GM21619 (cell line): ENCODE measurements around the gene TMEM245.
A peak's percentile ranks its signal among the peaks of the same experiment; 100 is the strongest.
"Not testable (repeated sequence)": the region's sequence is repeated elsewhere in the genome, so short reads cannot be mapped to it uniquely, and the experiment has no call there.

Experiments used
- ATAC-seq: cut with Tn5 transposase; IDR thresholded peaks from one replicate; pipeline ENCODE4 v1.9.1; 2021; ENCODE audit not compliant: unreplicated experiment

TMEM245 gene

DNA sequence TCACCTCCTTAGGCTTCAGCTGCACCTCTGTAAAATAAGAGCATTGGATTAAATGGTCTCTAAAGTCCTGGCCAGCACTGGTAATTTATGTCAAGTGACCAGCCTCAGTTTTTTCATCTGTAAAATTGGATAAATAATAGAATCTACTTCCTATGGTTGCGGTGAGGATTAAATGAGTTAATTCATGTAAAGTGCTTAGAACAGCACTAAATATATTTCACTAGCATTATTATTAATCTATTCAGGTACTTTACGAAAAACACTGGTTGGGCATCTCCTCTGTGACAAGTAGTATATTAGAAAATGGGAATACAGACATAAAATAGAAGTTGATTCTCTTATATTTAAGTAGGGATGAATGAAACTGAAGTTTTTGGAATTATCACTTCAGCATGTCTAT is 13.8 kb upstream of the TMEM245 start:
- no peak for ATAC-seq

DNA sequence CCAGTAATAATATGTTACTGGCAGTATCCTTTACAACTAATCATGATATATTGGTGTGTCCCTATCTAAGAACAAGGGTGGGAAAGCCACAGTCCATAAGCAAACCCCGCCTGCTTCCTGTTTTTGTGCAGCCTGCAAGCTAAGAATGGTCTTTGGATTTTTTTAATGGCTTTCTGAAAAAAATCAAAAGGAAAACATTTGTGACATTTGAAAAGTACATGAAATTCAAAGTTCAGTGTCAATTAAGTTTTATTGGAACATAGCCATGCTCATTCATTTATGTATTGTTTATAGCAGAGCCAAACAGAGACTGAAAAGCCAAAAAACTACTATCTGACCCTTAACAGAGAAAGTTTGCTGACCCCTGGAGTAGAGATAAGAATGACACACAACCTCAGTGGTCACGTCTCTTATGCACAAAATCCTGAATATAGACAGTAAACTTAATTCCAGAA is 12.8 kb upstream of the TMEM245 start:
- no peak for ATAC-seq

DNA sequence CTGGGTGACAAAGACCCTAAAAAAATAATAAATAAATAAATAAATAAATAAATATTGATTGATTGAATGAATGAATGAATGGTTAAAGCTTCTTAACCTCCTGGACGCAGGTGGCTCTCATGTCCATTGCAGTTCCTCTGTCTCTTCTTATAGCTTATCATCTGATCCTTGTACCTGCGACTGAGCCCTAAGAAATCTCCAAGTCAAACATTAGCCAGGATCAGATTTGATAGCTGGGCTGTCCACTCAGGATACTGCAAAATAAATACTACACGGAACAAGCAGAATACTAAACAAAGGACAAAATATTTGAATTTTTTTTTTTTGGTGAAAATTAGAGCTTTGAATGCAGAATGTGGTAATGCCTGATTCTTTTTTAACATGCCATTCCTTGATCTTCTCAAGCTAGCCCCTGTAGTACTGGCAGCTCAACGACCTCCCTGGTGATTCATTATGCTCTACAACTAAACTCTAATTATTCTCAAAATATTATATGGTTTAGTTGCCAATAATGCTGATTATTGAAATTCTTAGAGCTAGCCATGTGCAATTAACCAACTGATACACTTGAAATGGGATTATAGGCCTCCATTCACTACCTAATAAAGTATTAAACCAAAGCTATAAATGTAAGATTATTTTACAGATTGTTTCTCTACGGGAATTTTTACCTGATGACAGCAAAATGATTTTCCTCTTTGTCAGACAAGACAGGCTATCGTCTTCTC is 9.9 kb upstream of the TMEM245 start:
- no peak for ATAC-seq

DNA sequence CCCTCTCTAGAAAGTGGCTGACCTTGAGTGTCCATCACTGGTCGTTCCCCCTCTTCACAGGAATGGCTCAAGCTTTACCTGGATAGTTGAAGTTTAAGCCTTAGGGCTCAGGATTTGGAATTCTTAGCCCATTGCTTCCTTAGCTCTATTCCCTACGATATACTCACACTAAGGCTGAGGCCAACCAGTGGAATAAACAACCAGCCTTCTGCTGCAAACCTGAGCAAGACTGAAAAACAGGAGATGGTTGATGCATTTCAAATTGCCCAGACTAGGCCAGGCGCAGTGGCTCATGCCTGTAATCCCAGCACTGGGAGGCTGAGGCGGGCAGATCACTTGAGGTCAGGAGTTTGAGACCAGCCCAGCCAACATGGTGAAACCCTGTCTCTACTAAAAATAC is 6.9 kb upstream of the TMEM245 start:
- ATAC-seq: not testable (repeated sequence)

DNA sequence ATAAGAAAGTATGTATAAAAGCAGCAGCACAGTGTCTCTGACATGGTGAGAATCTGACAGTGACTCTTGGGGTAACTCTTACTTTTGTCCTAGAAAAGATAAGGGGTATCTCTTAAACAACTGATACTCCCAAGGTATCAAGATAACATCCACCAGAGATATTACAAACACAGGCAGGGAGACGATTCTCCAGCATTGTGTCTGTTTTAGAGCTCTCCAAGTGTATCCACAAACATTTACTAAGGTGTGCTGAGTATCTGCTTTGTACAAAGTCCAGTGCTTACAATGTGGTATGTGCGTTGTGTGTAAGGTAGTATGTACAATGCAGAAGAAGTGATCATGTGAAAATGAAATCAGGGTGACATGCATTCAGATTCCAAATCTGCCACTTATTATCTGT is 4.4 kb upstream of the TMEM245 start:
- ATAC-seq: no peak

DNA sequence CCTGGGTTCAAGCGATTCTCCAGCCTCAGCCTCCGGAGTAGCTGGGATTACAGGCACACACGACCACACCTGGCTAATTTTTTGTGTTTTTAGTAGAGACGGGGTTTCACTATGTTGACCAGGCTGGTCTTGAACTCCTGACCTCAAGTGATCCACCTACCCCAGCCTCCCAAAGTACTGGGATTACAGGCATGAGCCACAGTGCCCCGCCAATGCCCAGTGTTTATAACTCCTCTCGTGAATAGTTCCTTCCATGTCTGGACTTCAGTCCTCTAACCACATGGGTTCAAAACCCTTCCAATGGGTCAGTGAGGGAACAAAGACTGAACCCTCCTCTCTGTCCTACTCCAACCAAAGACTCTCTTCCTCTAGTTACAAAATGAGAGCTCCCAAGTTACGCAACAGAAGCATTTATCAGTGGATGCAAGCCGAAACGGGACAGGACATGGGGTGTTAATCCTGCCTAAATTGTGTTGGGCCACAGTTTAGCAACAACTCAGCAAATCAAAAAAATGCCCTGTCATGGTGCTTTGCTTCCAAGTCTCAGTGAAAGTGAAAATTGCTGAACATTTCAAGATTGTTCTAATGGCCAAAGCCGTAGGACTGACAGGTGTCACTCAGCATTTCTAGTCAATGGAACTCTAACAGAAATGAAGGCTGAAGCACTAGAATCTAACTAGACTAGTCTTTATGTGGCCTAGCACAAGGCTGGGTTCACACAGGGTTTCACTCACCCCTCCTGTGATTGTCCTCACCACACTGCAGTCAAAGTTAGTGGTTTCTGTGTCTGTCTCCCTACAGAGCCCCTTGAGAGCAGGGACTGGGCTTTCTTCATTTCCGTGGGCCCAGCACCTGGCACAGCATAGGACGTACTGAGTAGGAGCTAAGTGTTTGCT is 3.2 kb upstream of the TMEM245 start:
- ATAC-seq: peak; percentile 29

DNA sequence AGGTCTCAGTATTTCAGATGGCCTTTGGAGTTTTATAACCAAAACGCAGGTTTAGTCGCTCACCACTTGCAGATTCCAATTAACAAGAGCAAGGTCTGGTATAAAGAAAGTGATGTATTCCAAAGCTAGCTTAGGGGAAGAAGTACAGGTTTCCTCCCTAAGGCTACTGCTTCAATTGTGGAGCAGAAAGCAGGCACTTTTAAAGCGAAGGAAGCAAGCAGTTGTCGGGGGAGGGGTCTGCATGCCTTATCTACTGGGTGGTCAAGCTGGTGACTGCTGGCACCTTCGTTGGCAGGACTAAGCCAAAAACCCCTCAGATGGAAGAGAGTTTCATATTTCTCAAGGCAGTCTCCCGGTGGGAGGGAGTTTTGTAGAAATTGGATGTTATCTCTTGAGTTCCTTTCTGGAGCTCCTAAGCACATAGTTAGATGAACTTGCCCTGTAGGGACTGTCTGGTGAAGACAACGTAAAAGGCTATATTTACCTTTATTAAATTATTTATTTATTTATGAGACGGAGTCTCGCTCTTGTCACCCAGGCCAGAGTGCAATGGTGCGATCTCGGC is 1.6 kb upstream of the TMEM245 start:
- ATAC-seq: no peak

DNA sequence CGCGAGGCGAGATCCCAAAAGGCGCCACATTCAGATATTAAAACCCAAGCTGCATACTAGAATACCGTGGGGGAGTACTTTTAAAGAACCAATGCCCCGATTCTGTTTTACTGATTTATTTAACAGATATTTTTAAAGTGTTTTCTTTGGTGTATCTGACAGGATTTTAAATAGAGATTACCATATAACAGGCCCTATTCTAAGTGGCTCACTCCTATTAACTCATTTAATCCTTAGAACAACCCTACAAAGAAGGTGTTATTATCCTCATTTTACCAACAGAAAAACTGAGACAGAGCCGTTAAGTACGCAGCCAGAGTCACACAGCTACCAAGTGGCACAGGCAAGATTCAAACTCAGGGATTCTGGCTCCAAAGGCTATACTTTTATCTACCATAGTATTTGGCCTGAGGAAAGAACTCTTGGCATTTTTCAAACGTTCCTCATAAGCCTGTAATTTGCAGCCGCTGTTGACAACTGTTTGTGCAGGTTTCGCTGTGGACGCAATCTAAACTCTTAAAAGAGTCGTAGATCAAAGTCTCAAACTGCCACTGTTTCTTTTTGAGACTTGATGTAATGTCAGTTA is 550 bp upstream of the TMEM245 start:
- no peak for ATAC-seq

DNA sequence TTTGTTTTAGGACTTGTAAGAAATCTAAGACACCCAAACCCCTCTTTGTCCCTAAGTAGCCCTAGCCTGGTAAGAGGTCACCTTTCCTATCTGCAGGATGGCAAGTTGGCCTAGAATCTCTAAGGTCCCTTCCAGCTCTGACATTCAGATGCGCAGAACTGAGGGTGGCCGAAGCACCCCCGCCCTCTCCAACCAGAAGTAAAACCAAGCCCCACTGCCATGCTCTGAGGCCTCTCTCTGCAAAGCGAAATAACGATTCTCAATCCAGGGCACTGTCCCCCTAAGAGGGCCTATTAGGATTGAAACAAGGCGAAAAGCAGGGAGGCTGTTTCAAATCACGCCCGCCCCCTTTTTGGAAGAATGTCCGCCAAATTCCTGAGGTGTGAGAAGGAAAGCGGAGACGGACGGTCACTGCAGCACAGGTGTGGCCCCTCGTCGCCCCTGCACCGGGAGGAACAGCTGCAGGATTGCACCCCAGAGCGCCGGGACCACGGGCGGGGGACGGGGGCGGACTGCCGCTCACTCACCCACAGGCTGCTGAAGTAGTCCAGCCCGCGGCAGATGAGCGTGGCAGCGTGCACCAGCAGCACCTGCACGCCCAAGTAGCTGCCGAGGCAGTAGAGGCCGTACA is 824 bp downstream of the TMEM245 start:
- no peak for ATAC-seq

DNA sequence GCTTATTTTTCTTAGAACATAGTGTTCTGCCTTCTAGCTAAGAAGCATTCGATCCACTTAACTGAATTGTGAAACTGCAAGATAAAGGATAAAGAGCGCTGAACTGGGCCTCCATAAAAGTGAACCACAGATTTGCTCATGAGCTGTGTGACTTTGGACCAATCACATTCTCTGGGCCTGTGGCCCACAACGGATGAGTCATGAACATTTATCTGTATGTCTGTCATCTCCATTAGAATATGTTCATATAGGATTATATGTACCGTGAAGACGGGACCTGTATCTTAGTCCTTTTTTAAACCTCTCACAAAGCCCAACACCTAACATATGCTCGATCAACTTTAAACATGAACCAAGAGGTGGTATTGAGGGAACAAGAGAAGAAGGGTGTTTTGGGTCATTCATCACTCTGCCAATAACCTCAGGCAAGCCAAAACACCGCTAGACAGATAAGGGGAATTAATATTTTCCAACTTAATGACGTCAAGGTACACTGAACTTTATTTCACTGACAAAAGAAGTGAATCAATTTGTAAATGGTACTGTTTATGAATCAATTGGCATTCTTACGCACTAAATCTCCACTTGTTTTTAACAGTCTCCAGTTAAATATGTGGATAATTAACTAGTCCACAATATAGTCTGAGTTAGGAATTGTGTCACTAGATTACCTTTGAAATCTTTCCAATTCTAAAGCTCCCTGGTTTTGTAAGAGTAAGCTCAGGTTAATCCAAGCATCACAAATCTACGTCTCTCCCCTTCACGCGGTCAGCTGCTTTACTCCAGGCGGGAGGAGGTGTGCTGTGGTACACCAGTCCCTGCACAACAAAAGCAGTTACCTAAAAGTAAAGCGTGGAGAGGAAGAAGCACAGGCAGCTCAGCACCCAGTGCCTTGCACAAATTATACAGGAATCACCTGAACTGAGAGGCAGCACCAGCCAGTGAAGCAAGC is 1.6 kb downstream of the TMEM245 start:
- no peak for ATAC-seq

DNA sequence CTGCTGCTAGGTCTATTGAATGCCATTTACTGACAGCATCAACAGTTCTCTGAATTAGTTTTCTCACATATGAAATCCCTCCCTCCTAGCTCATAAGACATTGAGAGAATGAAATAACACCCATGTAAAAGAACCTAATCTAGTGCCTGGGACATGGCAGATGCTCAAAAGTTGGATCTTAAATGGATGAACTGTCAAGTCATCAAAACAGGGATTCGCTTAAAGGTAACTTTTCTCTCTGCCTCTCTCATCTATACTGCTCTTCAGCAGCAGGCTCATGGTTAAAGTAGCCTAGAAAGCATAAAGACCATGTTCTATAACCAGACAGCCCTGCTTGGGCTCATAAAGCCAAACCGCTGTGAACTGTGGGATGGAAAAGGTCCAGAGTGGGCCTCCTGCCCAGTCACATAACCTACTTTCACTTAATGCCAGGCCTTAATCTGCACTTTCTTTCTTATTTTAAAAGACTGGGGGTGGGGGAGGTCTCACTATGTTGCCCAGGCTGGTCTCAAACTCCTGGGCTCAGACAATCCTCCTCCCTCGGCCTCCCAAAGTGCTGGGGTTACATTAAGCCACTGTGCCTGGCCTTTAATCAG is 3.7 kb downstream of the TMEM245 start:
- no peak for ATAC-seq

DNA sequence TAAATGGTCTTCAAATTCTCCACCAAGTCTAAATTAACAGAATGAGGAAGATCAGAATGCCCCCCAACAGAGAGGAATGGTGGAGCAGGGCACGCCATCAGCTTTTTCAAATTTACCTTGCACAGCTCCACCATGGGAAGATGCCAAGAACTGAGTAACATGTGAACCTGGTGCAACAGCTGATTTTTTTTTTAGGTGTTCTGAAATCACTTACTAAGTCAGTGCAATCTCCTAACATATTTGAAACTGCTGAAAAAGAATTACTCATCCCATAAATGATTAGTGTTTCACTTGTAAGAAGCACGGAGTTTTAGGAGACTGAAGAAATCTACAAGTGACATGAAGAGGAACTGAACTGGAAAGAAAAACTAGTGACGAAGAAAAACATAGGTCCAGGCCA is 5.1 kb downstream of the TMEM245 start:
- no peak for ATAC-seq

DNA sequence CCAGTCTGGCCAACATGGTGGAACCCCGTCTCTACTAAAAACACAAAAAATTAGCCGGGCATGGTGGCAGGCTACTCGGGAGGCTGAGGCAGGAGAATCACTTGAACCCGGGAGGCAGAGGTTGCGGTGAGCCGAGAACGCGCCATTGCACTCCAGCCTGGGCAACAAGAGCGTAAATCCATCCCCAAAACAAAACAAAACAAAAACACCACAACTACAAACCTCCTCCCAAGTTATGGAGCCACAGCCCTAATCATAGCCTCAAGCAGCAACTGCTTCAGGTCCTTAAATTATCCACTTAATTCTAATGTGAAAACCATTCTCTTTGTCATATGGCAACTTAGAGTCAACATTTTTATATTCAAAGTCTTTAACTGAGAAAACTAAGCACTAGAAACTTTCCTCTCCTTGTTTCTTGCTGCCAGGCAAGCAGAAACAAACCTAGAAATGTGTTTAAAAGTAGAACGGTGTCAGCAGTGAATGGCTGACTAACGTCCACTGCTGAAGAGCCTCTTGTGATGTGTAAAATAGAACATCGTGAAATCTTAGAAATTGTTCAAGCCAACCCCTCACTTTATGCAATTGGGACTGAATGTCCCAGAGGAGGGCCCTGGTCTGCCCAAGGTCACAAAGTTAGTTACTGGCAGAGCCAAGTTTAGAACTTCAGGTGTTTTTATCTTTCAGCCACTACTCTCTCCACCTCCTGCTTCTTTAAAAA is 5.7 kb downstream of the TMEM245 start:
- ATAC-seq: no peak

DNA sequence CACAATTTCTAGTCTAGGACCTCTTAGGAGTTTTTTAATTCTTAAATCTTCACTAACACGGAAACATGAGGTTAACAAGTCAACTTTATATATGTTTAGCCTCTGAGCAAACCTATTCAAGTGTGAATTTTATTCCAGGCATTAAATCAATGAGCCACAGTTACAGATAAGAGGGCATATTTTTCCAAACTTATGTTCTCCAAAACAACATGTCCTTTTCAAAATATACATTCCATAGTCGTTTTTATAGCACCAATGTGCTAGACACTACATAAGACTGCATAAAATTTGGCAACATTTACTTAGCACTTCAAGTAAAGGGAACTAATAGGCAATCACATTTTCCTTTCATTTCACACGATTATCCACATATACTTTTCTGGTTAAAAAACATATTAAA is 6.5 kb downstream of the TMEM245 start:
- ATAC-seq: no peak

DNA sequence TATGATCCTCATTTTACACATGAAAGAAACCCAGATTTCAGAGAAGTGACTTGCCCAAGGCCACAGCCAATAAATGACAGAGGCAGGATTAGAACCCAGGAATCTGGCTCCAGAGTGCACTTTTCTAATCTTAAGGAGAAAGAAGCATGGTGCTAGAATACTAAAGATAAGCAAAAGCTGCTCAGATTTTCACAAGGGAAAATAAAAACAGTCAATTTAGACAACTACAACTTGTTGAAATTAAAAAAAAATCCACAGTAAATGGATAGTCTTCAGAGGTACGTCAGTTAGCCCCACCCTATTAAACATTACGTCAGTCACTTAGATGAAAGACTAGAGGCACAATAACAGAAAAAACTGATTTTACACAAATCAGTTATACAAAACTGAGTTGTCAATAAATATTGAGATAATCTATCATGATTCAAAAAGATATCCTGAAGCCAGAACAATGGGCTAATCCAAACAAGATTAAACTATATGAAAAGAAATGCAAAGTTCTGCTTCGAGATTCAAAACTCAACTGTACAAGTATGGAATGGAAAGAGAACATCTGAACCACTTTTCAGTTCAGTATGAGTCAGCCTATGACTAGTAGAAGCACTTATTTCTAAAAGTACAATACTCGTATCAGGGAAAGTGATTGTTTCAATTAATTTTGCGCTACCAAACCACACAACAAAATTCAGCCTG is 9.3 kb downstream of the TMEM245 start:
- peak; percentile 79 for ATAC-seq

DNA sequence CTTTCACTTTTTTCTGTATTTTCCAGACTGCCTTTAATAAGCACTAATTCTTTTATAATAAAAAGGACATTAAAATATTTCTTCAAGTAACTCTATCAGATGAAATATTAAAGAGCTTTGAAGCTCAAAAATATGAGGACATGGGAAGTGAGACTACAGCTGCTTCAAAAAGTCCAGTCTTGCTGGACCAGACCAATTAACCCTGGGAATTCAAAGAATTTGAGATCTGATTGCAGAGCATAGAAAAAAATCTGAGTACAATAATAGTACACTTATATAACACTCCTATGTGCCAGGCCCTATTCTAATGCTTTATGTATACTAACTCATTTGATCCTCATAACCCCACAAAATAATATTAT is 9.8 kb downstream of the TMEM245 start:
- no peak for ATAC-seq

DNA sequence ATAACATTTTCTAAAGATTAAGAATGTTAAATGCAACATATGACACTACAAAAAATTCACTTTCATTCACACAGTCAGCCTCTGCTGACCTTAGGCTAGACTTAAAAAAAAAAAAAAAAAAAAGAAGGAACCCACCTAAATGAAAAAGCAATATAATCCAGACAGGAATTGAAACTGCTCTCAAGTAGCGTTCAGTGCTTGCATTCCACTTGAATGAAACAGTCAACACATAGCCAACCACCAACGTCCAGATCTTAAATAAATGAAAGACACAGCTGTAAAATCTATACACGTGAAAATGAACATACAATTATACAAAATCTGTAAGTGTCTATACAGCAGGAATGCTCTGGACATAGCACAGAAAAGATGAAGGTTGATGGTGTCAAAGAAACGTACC is 11.4 kb downstream of the TMEM245 start:
- ATAC-seq: no peak
